Loucy (cell line): Measurements from ENCODE around the gene FRMD5.

Experiments used
- H2AFZ ChIP-seq: fragments of 200-600 bp; sonication (generic); 2 replicates; pipeline ENCODE4 v1.6.0; 2016; ENCODE audit warnings: antibody characterized with exemption, mild to moderate bottlenecking, low read length, moderate library complexity
- H3F3A ChIP-seq: fragments of 200-600 bp; 2 replicates; pipeline ENCODE4 v1.6.0; 2016; ENCODE audit warnings: antibody characterized with exemption, low read depth, mild to moderate bottlenecking
- H3K27me3 ChIP-seq: fragments of 200-600 bp; sonication (generic); 2 replicates; pipeline ENCODE4 v1.6.1; 2014; ENCODE audit warnings: low read length, mild to moderate bottlenecking; ENCODE audit not compliant: insufficient read depth, poor library complexity, severe bottlenecking
- H3K36me3 ChIP-seq: fragments of 200-600 bp; sonication (generic); 2 replicates; pipeline ENCODE4 v1.6.1; 2016; ENCODE audit warnings: low read length; ENCODE audit not compliant: insufficient read depth
- H3K4me1 ChIP-seq: fragments of 200-600 bp; sonication (generic); 2 replicates; pipeline ENCODE4 v1.5.1; 2014; ENCODE audit warnings: low read length, mild to moderate bottlenecking; ENCODE audit not compliant: insufficient read depth, poor library complexity, severe bottlenecking
- H3K4me2 ChIP-seq: fragments of 200-600 bp; sonication (generic); 2 replicates; pipeline ENCODE4 v1.6.0; 2014; ENCODE audit warnings: antibody characterized with exemption, low read length, low read depth, mild to moderate bottlenecking; ENCODE audit not compliant: poor library complexity, severe bottlenecking
- H3K4me3 ChIP-seq: fragments of 200-600 bp; sonication (generic); 2 replicates; pipeline ENCODE4 v1.5.1; 2014; ENCODE audit warnings: low read length, mild to moderate bottlenecking, mixed read lengths; ENCODE audit not compliant: poor library complexity, severe bottlenecking
- H3K79me2 ChIP-seq: fragments of 200-600 bp; sonication (generic); 2 replicates; pipeline ENCODE4 v1.6.1; 2014; ENCODE audit warnings: low read length; ENCODE audit not compliant: insufficient read depth
- H3K9ac ChIP-seq: fragments of 200-600 bp; sonication (generic); 2 replicates; pipeline ENCODE4 v1.6.0; 2014; ENCODE audit warnings: mild to moderate bottlenecking, low read depth, low read length, moderate library complexity; ENCODE audit not compliant: poor library complexity, severe bottlenecking
- H3K9me2 ChIP-seq: fragments of 200-600 bp; sonication (generic); replicated peaks from 2 replicates; pipeline ENCODE4 v1.6.1; 2016; ENCODE audit warnings: low read depth, low read length, mixed read lengths
- H3K9me3 ChIP-seq: fragments of 200-600 bp; sonication (generic); 2 replicates; pipeline ENCODE4 v1.6.1; 2014; ENCODE audit warnings: mild to moderate bottlenecking, antibody characterized with exemption, low read length, low read depth; ENCODE audit not compliant: insufficient read depth
- H4K20me1 ChIP-seq: fragments of 200-600 bp; sonication (generic); 2 replicates; pipeline ENCODE4 v1.6.0; 2014; ENCODE audit warnings: antibody characterized with exemption, low read length, mild to moderate bottlenecking; ENCODE audit not compliant: insufficient read depth, poor library complexity, severe bottlenecking
- CTCF ChIP-seq: fragments of 200-600 bp; sonication (generic); conservative IDR thresholded peaks from 2 replicates; pipeline ENCODE4 v1.5.1; 2014; ENCODE audit warnings: mild to moderate bottlenecking, antibody characterized with exemption, low read length
- EZH2phosphoT487 ChIP-seq: fragments of 200-600 bp; IDR thresholded peaks from 2 replicates; pipeline ENCODE4 v1.6.1; 2018; ENCODE audit warnings: antibody characterized with exemption, mild to moderate bottlenecking, moderate library complexity, borderline replicate concordance

The FRMD5 gene

GRCh38 chr15:44132057-44132456 lies 63.0 kb downstream of the FRMD5 start:
- no peaks in the 10 kb centered on the region for H3F3A ChIP-seq
- no peak overlapping the region for H2AFZ ChIP-seq
- no peaks in the 10 kb centered on the region for H3K9me3 ChIP-seq
- TF ChIP-seq CTCF = no peak
- TF ChIP-seq EZH2phosphoT487 = no peak
- H3K4me2 ChIP-seq = no peak overlapping the region
- no peaks in the 10 kb centered on the region for H3K36me3 ChIP-seq
- H3K4me1 ChIP-seq = no peaks in the 10 kb centered on the region
- H3K4me3 ChIP-seq = no peak overlapping the region
- no peaks in the 10 kb centered on the region for H3K79me2 ChIP-seq
- H3K9ac ChIP-seq = no peak overlapping the region
- H3K27me3 ChIP-seq = no peaks in the 10 kb centered on the region
- no peaks in the 10 kb centered on the region for H4K20me1 ChIP-seq
- H3K9me2 ChIP-seq = no peaks in the 10 kb centered on the region

DNA sequence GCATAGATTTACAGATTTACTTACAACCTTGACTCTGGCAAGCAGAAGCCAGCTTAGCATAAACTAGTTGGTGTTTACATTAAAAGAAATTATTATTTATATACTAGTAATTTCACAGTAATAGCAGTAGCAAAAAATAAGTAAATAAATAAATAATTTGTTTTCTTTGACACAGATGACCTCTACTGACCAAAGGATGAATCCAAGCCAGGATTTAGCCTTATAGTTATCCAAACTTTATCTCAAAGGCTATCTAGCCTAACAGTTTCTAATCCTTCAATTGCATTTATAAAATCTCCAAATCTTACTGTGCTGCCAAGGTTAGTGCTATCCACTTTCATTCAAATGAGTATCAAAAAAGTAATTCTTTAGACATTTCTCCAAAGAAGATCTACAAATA lies 64.3 kb downstream of the FRMD5 start:
- Histone ChIP-seq H4K20me1 (no peaks in the 10 kb centered on the region), H3K79me2 (no peaks in the 10 kb centered on the region), H3F3A (no peaks in the 10 kb centered on the region), H3K4me2 (no peak overlapping the region), H3K4me1 (no peaks in the 10 kb centered on the region), H3K4me3 (no peak overlapping the region), H3K27me3 (no peaks in the 10 kb centered on the region), H3K9me3 (no peaks in the 10 kb centered on the region), H3K9ac (no peak overlapping the region), H2AFZ (no peak overlapping the region), H3K36me3 (no peaks in the 10 kb centered on the region), H3K9me2 (no peaks in the 10 kb centered on the region)
- TF ChIP-seq CTCF = no peak
- no peak for TF ChIP-seq EZH2phosphoT487

DNA sequence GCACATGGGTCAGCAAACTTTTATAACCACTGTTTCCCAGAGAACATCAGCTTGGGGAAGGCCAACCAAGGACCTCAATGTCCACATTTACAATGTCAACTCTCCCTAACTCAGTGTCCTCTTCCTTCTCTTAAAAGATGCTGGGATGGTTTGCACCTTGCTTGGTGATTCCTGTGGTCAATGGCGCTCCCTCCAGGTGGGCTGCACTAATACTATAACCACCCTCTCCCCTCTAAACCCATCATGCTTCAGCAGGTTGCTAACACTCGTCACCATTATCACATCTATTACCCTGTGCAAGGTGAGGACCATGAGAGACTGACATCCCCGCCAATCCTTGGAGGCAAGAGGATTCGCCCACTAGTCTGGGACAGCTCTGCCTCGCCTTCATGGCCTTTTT lies 65.2 kb downstream of the FRMD5 start:
- Histone ChIP-seq H3K4me3 (no peak overlapping the region), H3K27me3 (no peaks in the 10 kb centered on the region), H3K4me1 (no peaks in the 10 kb centered on the region), H2AFZ (no peak overlapping the region), H3K9me3 (no peaks in the 10 kb centered on the region), H3K4me2 (no peak overlapping the region), H3K36me3 (no peaks in the 10 kb centered on the region), H3K9ac (no peak overlapping the region), H3K9me2 (no peaks in the 10 kb centered on the region), H4K20me1 (no peaks in the 10 kb centered on the region), H3F3A (no peaks in the 10 kb centered on the region), H3K79me2 (no peaks in the 10 kb centered on the region)
- no peak for TF ChIP-seq EZH2phosphoT487
- no peak for TF ChIP-seq CTCF
